ENCODE data around the gene WDR90.
A peak's percentile ranks its signal among the peaks of the same experiment; 100 is the strongest.

WDR90 gene

GRCh38 chr16:715477-716199 lies 66.5 kb downstream of the WDR90 start:
- Histone ChIP-seq H3K36me3 (no peaks in the 10 kb centered on the region), H3K9ac (peak overlapping the region; percentile 17 to 80 (median 68); a peak in 19 of 22 replicates), H3K27me3 (peaks cover 28 to 71% (median 60%) of the 10 kb centered on the region in 11 experiments), H3K4me2 (peak overlapping the region; percentile 91 to 100 (median 100)), H3K4me1 (peaks cover 55 to 81% (median 76%) of the 10 kb centered on the region in 10 experiments), H3K4me3 (peak overlapping the region; percentile 58 to 75 (median 68)), H3K9me3 (replicated peaks in 1 of 11) (no peaks in the 10 kb centered on the region), H4K20me1 (peaks cover 0 to 77% (median 48%) of the 10 kb centered on the region in 11 experiments; a peak in 18 of 22 replicates), H3K27ac (0 out of 22 replicates have a peak overlapping the region, but pooled peaks of 2 of the 11 experiments have one; percentile 5 to 7)
- TF ChIP-seq Cebpa-rat (IDR thresholded peaks at IDR 0.05), result no peak

GRCh38 chr16:716200-716568 lies 67.0 kb downstream of the WDR90 start:
- Histone ChIP-seq H4K20me1 (peaks cover 0 to 73% (median 43%) of the 10 kb centered on the region in 11 experiments; a peak in 18 of 22 replicates), H3K4me1 (peaks cover 55 to 77% (median 73%) of the 10 kb centered on the region in 10 experiments), H3K9me3 (replicated peaks in 1 of 11) (no peaks in the 10 kb centered on the region), H3K9ac (peak overlapping the region in 6 of 11 experiments; percentile 23 to 80 (median 72); a peak in 9 of 22 replicates), H3K4me3 (peak overlapping the region in 9 of 10 experiments; percentile 61 to 75 (median 69); a peak in 17 of 20 replicates), H3K27me3 (peaks cover 22 to 65% (median 54%) of the 10 kb centered on the region in 11 experiments), H3K36me3 (no peaks in the 10 kb centered on the region), H3K27ac (no peak overlapping the region), H3K4me2 (peak overlapping the region; percentile 91 to 100 (median 100))
- TF ChIP-seq Cebpa-rat (IDR thresholded peaks at IDR 0.05), result no peak

- H3K9ac ChIP-seq, result peak overlapping the region in 6 of 11 experiments; percentile 8 to 80 (median 72); a peak in 5 of 22 replicates
- H3K27me3 ChIP-seq, result peaks cover 17 to 60% (median 48%) of the 10 kb centered on the region in 11 experiments
- peak overlapping the region in 6 of 10 experiments; percentile 68 to 75 (median 71); a peak in 4 of 20 replicates for H3K4me3 ChIP-seq
- H3K4me1 ChIP-seq, result peaks cover 60 to 77% (median 75%) of the 10 kb centered on the region in 10 experiments
- no peaks in the 10 kb centered on the region for H3K36me3 ChIP-seq
- H3K9me3 ChIP-seq (replicated peaks in 1 of 11), result no peaks in the 10 kb centered on the region
- peaks cover 4 to 75% (median 44%) of the 10 kb centered on the region in 11 experiments; a peak in 19 of 22 replicates for H4K20me1 ChIP-seq
- H3K4me2 ChIP-seq, result peak overlapping the region; percentile 91 to 100 (median 100); a peak in 21 of 22 replicates
- TF ChIP-seq Cebpa-rat (IDR thresholded peaks at IDR 0.05), result no peak
- H3K27ac ChIP-seq, result no peak overlapping the region
These were observed 67.7 kb downstream of the WDR90 start for GRCh38 chr16:716768-717325.
